GM11168 (cell line): ENCODE results near the gene SPTLC1.

ENCODE experiments used
- in situ Hi-C: fragments of 300-500 bp; cut with MboI; formaldehyde crosslinking; loops from one replicate; pipeline ENCODE4 v1.12.0; 2022; ENCODE audit warnings: low sequenced_read_pairs; ENCODE audit not compliant: unreplicated experiment

Gene SPTLC1

DNA sequence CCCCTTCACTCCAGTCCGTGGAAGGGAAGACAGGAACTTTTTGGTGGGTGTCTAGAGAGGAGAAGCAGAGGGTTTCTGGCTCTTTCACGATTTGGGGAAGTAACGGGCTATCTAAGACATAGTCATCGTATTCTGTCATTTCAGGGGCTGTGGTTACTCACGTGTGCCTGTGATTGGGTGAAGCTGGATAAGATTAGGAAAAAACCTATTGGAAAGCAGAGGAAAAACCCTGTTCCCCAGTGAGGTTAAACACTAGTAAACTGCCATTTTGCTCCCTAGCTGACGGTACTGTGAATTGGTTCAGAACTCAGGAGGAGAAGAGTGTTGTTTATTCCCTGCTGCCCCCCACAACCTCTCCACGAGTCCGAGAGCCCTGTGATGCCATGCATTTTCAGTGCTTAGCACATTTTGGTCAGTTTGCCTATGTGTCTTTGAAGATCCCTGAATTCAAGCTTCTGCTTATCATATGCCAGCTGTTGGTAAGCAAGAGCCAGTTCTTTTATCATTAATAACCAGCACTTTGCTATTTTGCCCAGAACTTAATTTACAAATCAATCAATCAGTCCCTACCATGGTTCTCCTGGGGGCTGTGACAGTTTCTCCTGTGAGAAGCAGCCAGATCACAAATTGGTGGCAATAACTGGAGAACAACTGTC, 120.1 kb downstream of the SPTLC1 start:
- in situ Hi-C loops, result no loop called here

DNA sequence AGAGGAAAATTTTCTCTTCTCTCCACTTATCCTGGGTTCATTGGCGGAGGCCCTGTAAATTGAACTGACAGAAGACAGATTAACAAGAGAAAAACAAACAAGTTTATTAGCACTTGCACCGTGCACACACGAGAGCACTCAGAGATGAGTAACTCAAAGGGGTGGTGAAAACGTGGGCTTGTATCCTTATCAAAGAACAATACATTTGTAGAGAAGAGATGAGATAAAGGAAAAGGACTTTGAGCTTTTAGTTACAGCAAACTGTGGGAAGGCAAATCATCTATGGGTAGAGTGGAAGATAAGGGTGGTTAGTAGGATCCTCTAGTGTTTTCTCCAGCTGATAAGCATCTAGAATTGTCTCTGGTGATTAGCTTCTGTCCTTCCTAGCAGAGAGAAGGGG, 120.8 kb downstream of the SPTLC1 start:
- in situ Hi-C loops, result no loop called here

DNA sequence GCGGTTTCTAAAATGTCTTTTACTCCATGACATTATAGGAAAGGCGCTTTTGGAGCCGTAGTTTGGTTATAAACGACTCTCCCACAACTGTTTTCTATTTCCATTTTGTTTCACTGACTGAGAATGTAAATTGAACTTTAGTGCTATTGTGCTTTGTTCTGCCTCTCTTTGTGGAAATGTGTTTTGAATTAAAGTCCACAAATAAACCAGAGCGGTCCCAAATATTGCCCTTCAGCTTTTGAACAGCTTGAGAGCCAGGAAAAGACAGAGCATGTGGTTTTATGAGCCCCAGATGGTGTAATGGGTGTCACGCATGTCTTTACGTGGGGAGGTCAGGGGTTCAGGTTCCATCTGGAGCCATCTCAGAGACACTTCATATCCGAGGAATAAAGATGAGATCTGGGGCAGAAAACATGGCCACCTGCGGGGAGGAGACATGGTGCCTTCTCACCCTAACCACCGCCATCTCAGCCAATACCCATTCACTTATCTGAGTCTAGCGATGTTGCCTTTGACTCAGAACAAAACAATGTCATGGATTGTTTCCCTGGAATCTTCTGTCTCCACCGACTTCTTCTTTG, 122.7 kb downstream of the SPTLC1 start:
- in situ Hi-C loops, result no loop called here

DNA sequence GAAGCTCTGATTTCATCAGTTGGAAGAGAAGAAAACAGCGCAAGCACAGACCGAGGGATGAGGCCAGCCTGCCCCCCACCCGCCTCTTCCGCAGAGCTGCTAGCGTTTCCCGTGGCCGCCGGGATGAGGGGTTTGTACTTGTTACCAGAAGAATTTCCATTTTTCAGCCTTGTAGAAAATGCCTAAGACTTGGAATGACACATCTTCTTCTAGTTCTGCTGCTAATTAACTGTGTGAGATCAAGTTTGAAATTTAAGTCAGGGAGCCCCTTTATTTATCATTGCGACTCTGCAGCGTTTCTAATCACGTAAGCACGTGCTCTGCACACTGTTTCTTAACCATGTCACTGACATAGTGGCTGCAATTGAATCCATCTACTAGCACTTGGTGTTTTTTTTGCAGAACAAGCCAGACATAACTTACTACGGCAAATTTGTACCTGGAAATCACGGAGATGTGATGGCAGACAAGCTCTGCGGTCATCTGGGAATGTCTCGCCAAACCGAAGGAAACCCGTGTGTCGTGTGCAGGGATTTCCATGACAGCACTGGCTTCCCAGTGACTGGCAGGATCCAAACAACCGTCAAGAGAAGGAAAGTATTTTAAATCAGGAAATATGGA, 123.4 kb downstream of the SPTLC1 start:
- in situ Hi-C loops, result no loop called here

DNA sequence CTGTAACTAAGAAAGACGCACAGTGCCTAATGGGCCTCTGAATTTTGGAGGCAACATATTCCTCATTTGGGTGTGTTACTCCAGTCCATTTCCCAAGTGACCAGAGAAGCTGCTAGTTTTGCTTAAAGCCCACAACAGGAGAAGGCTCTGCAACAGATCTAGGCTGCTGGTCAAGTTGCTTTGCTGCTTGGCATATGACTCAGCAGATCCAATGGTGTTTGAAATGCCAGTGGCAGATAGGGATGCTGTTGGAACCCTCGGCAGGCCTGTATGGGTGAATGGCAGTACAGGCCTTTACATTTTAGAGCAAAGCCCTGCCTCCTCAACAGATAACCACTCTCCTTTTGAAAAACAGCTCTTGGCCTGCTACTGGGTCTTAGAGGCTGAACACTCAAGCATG, 129.0 kb downstream of the SPTLC1 start:
- in situ Hi-C loops, result no loop called here

GRCh38 chr9:91985692-91986091, 129.5 kb downstream of the SPTLC1 start:
- in situ Hi-C loops, result no loop called here
